HG02588 (cell line): Measurements from ENCODE around the gene REG3A.

Experiments
- ATAC-seq: cut with Tn5 transposase; IDR thresholded peaks from one replicate; pipeline ENCODE4 v1.9.1; 2021; ENCODE audit warnings: mild to moderate bottlenecking, moderate library complexity; ENCODE audit not compliant: unreplicated experiment

REG3A gene

GRCh38 chr2:79122676-79123075 is 36.9 kb downstream of the REG3A start:
- ATAC-seq: no peak

- no peak for ATAC-seq
Observed at GRCh38 chr2:79120194-79120713, 39.3 kb downstream of the REG3A start, which contains the start of gene REG1A. Gene REG1A (plus strand): TSS chr2:79120488. CDS start chr2:79120862, 374 bp downstream.

GRCh38 chr2:79116997-79117928 is 42.3 kb downstream of the REG3A start:
- no peak for ATAC-seq

GRCh38 chr2:79114797-79115494 is 44.6 kb downstream of the REG3A start:
- no peak for ATAC-seq

- ATAC-seq: no peak
Observed at GRCh38 chr2:79112269-79112668, 47.3 kb downstream of the REG3A start.
